HG02852 (cell line): ENCODE data around the gene CDRT15.
"Not testable (repeated sequence)": the region's sequence is repeated elsewhere in the genome, so short reads cannot be mapped to it uniquely, and the experiment has no call there.

Source experiments
- ATAC-seq: cut with Tn5 transposase; IDR thresholded peaks from one replicate; pipeline ENCODE4 v1.9.1; 2021; ENCODE audit warnings: mild to moderate bottlenecking, moderate library complexity; ENCODE audit not compliant: unreplicated experiment

Gene CDRT15

DNA sequence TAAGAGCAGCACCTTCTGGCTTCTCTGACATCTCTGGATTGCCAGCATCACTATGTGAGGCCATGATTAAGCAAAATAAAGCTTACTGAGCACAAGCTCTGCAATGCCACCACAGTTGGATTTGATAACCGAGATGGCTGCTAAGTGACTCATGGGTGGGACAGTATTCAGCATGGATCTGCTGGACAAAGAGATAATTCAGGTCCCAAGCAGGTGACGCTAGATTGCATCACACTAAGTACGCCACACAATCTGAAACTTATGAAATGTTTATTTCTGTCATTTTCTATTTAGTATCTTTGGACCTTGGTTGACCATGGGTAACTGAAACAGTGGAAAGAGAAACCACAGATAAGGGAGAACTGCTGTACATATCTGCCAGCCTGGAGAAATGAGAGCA, 27.4 kb downstream of the CDRT15 start:
- no peak for ATAC-seq

DNA sequence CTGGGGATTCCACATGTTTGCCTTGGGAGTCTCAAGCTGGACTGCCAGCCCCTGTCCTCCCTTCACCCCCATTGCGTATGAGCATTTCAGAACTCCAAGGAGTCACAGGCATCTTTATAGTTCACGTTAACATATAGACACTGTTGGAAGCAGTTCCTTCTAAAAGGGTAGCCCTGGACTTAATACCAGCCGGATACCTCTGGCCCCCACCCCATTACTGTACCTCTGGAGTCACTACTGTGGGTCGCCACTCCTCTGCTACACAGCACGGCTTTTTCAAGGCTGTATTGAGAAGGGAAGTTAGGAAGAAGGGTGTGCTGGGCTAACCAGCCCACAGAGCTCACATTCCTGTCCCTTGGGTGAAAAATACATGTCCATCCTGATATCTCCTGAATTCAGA, 28.9 kb downstream of the CDRT15 start:
- no peak for ATAC-seq

DNA sequence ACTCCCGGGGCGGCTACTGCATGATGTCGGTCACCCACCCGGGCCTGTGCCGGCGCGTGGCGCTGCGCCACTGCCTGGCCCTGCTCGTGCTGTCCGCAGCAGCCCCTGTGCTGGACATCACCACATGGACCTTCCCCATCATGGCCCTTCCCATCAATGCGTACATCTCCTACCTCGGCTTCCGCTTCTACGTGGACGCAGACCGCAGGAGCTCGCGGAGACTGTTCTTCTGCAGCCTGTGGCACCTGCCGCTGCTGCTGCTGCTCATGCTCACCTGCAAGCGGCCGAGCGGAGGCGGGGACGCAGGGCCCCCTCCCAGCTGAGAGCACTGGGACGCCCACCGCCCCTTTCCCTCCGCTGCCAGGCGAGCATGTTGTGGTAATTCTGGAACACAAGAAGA, 29.8 kb downstream of the CDRT15 start:
- no peak for ATAC-seq

DNA sequence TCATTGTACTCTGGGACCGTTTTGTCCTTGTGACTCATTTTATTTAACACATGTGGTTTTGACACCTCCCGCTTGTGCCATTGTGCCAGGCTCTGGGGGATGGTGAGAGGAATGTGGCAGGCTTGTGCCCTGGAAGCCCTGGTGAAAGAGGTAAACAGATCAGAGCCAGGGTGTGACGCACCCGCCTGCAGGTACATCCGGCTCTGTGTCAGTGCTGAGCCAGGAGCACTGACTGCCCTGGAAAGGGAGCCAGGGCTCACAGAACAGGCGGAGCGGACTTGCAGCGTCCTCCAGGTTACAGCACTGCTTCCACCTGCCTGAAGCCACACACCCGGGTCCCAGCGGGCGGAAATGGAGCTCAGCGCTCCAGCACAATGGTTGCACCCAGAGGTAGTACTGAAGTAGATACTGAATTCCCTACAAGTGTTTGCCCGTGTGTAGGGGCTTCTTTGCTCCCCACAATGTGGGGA, 30.6 kb downstream of the CDRT15 start:
- ATAC-seq, result no peak

DNA sequence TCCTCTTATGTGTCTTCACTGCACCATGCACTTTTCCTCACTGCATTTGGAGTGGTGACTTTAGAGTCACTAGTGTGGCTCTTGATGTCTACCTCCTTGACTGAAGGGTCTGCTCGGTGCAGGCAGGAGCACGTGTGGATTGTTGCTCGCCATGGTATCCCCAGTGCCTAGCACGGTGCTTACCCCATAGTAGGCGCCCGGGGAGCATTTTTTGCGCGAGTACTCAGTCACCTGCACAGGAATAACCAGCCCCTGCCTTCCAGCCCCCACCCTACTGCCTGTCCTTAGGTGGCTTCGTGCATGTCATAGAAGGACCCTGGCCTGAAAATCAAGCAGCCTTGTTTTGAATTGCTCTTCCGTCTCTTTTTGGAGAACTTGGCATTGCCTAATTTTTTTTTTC, 31.3 kb downstream of the CDRT15 start:
- ATAC-seq, result no peak

DNA sequence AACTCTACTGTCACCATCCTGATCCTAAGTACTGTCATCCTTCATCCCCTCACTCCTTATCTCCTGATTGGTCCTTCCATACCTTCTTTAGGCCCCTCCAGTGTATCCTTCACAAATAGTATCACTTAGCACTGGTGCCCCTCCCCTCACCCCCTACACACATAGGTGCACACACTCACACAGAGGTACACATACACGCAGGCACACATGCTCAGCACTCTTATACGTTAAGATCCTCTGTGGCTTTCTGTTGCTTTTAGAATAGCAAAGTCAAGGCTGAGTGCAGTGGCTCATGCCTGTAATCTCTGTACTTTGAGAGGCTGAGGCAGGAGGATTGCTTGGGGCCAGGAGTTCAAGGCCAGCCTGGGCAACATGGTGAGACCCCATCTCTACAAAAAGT, 32.1 kb downstream of the CDRT15 start:
- ATAC-seq, result no peak

DNA sequence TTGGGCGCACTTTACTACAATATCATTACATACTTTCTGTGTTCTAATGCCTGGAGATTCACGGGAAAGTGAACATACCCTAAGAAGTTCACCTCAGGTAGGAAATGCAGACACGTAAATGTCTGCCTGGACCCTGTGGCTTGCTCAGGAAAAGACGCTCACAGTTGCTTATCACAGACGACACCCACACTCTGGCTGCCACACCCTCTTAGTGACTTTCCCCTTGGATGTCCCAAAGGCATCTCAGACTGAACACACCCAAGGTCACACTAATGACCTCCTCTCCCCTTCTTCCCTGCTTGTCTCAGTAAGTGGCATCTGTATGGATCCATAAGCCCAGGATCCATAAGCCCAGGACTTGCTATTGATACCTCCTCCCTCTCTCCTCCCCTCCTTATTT, 32.6 kb downstream of the CDRT15 start:
- ATAC-seq, result no peak

DNA sequence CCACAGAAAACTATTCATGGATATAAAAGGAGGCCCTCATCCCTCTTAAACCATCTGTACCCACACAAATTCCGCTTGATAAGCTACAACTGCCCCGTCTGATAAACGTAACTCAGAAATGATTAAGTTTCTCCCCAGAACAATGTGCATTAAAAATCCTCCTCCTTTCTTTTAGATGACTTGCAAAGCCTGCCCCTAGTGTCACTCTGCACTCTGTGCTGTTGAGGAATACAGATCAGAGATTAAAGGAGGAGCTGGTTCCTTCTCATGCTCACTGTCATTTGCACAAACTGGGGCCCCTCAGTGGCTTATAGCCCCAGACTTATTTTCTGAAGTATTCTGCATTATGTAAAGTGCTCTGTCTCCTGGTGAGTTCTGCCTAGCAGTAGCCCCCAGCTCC, 33.3 kb downstream of the CDRT15 start:
- no peak for ATAC-seq

DNA sequence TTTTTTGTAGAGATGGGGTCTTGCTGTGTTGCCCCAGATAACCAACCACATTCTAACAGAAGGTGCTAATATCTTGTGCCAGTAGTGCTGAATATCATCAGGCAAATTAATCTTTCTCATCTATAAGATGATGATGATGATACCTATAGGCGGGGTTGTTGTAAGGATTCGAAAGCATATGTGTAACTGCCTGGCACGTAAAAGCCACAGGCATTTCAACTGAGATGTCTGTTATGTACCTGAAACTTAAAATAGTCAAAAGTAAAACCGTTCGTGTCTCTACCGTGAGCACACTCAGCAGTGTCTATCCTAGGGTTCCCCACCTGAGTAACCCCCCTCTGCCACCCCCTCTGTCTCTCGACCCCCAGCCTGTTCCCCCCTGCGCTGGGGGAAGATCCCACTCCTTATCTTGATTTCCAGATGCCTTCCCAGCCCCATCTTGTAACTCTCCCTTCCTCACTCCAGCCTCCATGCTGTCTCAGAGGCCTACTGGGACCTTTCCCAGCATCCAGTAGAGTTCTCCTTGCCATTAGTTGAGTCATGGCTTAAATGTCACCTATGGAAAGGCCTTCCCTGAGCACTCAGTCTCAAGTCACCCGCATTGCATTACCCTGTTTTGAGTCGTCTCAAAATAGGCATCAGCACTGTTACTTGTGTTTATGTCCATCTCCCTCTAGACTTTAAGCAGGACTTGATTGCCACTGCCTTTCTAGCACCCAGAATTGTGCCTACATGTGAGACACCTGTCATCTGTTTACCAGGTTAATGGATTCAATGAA, 34.1 kb downstream of the CDRT15 start:
- no peak for ATAC-seq

DNA sequence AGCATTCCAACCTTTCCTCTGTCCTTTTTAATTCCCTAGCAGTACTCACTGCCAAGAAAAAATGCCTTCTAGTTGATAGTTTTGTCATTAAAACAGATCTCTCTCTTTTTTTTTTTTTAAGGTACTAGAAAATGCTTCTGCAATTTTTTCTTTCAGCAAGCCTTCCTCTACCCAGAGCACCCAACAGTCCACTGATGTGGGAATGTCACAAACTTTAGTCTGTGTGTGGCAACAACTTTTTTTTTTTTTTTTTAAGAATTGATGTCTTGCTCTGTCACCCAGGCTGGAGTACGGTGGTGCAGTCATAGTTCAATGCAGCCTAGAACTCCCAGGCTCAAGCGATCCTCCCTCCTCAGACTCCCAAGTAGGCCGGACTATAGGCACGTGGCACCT, 34.7 kb downstream of the CDRT15 start:
- no peak for ATAC-seq

DNA sequence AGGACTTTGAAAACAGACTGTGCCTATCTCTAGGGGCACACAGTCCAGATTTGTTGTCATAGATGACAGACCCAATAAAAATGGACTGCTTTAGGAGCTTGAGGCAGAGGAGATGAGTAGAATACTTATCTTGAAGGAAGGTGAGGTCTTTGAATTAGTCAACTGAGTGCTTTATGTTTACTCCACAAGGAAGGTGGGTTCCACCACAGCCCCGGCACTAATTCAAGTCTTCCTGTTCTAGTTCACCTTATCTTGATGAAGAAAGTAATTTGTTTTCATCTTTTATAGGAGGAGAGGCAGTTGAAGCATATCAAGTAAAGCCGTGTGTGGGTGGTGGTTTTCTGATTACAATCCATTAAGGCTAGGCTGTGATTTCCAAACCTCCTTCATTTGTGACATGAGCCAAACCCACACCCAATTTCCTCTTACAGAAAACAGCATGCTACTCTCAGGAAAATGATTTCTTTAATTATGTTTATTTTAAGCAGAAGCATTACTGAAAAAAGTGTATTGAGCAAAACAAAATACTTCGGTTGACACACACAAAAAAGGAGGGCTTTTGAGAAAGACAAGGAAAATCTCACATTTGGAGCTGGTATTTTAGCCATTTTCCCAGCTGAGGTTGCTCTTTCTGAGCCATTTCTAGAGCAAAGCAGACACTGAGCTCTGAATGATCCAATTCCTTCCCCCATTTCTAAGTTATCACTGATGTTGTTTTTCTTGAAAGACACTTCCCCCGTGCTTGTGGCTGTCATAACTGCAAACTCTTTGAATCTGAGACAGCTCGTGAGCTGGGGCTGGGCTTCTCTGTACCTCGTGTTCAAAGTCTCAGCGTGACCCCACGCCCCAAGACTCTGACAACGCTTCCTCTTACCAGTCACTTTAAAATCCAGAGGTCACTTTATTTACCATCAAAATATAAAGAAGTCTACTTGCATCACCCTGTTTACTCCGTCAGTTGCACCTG, 35.4 kb downstream of the CDRT15 start:
- no peak for ATAC-seq

DNA sequence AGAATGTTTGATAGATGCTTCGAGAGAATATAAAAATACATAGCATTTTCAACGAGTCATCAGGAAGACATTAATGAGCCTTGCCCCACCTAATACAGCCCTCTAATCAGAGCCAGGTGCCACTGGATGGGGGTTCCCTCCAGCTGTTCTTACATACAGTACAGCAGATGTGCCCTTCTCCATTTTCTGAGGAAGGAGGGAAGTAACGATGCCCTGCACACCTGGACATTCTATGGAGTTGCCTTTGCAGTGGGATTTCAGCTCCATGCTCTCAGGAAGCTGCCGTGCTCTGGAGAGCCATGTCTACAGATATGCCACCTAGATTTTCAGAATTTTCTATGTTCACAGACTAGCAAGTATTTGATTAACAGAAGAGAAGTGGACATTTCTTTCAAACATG, 36.3 kb downstream of the CDRT15 start:
- ATAC-seq, result no peak

DNA sequence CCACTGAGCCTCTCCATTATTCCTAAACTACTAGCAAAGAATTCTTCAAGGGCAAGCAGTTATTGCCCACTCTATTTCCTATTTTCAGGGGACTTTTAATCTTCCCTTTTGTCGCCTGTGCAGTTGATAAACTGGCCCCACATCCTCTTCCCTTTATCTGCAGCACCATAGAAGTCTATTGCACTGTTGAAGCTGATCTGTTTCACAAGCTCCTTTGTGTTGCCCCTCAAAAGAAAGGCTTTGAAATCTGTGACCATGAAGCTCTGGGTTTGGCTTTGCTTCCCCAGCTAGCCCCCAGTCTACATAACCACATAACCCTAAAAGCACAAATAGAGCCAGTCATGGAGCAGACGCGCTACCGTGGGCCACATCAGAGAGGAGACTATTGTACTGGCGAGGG, 37.1 kb downstream of the CDRT15 start:
- ATAC-seq, result no peak

DNA sequence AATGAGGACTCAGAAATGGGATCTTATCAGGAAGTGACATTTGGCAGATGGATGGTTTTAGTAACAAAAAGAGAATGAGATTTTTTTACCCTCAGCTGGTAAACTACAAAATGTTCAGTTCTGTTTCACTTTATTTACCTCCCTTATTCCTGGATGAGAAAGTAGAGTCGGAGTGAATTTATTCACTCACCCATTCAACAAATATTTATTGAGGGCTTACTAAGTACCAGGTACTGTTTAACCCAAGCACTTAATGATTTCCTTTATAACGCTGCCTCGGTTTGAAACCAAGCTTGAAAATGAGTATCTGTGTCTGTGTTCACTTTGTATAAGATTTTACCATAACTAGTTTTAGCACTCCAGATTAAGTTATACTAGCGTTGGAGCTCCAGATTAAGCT, 38.1 kb downstream of the CDRT15 start:
- no peak for ATAC-seq

DNA sequence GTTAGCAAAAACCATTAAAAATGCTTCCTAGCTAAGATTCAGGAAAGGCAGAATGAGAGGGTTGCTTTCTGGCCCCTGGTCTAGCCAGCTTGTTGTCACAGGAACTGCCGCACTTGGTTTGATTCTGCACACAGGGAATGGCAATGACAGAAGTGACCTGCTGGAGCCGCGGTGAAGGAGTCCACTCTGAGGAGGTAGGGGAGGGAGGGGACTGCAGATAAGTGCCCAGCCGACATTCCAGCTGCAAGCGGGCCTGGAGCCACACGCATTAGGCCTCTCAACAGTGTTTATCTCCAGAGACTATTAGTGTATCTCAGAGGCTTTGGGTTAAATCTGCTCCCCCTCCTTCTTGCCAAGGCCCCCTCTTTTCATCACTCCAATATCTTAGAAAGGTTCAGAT, 38.6 kb downstream of the CDRT15 start:
- ATAC-seq, result no peak

DNA sequence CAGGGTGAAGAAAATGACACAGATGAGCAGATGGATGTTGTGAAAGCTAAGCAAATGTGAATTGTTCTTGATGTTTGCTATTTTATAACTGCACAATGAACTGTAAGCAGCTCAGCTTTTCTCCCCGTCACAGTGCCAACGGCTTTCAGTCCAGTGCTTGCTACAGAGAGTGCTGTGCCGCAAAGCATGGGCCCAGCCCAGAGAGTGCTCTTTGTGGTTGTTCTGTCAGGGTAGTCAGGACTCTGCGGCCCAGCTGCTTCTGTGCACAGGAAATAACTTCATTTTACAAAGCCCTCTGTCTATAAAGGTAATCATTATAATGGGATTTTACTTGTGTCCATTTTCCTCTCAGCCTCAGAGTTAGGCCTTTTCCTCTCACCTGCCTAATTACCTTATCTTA, 39.1 kb downstream of the CDRT15 start:
- no peak for ATAC-seq

DNA sequence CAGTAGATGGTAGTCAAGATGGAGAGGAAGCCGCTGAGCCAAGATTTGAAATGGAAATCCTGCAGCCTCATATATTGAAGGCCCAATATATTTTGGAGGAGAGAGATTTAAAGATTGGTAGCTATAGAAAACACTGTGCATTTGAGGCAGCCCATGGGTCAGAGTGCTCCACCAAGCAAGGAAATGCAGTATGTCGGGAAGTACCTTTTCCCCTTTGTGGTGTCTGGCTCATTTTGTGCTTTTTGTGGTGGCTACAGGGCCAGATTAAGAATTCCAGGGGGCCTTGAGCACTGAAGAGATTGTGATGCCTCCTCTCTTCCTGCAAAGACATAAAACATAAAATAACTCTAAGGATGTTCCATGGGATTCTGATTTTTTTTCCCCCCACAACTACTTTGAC, 39.6 kb downstream of the CDRT15 start:
- ATAC-seq, result no peak

DNA sequence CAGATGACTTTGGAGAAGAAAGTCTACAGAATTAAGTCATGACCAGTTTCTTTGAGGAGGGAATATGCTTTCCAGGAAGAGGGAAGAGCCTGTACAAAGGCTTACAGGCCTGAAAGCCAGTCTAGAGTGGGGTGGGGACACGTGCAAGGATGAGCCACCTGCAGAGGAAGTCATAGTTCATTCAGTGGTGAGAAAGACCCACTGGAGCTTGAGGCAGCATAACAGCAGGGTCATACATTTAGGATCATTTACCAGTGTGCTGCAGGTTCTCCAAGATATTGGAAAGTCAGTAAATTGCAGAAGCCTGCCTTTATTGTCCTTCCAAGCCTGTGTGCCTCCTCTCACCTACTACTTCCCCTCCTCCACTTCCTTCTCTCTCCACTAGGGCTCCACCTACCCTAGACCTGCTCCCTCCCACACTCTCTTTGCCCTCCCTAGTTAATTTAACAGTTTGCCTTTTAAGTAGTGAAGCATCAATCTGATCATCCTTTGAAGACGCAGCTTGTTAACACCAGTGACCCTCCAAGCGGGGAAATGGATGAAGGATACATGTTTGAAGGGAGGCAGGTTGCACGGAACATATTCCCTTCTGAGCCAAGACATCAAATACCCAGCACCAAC, 40.2 kb downstream of the CDRT15 start:
- no peak for ATAC-seq

DNA sequence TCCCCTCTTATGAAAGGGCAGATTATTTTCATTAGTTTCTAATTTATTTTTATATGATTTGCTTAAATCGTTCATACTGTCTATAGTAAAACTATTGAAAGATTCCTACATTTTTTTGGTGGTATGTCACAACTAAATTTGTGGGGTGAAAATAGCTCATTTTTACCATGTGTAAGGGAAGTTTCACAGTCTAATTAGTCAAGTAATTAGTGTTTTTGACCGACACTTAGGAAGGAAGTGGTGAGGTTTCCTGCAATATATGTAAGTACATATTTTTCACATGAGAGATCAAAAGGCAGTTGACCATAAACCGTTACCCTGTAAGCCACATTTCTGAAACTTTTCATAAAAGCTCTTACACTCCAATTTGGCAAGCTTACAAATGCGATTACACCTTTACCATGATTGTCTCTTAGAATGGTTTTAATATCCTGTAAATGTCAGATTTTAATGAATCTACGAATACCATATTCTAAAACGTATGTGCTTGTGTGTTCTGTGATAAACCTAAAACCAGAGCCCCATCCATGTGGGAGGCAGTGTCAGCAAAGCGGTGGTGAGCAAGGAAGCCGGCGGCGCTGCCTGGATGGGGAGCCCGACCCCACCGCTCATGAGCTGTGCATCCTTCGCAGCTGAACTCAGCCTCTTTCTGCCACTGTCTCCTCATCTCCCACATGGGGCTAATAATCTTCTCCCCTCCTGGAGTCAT, 43.9 kb downstream of the CDRT15 start:
- peak; percentile 70 for ATAC-seq

DNA sequence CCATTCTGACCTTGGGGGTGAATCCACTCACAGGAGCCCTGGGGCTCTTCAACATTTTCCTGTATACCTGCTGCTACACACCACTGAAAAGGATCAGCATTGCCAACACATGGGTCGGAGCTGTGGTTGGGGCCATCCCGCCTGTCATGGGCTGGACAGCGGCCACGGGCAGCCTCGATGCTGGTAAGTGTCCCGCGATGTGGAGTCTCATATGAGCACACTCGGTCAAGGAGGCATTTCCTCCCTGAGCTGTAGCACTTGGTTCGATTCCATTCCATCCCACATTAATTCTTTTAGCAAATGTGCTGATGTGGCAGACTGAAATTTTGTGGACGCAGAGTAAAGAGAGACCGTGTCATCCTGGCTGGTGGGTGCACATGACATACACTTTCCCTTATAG, 44.6 kb downstream of the CDRT15 start:
- ATAC-seq, result not testable (repeated sequence)

DNA sequence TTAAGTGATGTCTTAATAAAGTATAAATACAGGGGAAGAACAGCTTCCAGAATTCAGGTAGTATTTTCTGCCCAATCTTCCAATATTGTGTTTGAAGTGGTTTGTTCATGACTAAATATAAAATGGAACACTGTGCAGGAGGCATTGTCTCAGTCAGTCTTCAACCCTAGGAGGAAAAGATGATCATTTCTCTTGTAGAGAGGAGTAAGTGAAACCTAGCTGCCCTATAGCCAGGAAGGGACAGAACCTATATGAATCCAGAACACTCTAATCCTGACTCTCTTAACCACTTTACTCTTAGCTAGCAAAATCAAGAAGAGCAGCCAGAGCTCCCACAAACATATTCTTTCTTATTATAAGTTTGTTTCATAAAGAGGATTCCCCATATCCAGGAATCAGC, 45.2 kb downstream of the CDRT15 start:
- not testable (repeated sequence) for ATAC-seq
